Keratinocyte (primary cell): Measurements from ENCODE around the gene CCDC141. TPM values are rescaled to one million over a fixed set of nuclear protein-coding genes. Genes with fewer than 3 reads are reported as not detected.

Experiments used
- DNase-seq: peaks from one replicate; pipeline ENCODE4 v3.0.0-alpha.2; 2011; ENCODE audit warnings: low read depth, missing footprints, low spot score
- FAIRE-seq: peaks from 2 replicates; lab custom pipeline; 2011; peaks lifted over from hg19 to GRCh38; lab: Jason Lieb, UNC
- H2AFZ ChIP-seq: 2 replicates; pipeline ENCODE4 v1.6.0; 2012; ENCODE audit warnings: low read length, control low read depth, inconsistent platforms; ENCODE audit not compliant: control insufficient read depth
- H3K27ac ChIP-seq: 2 replicates; pipeline ENCODE4 v1.5.1; 2011; ENCODE audit warnings: low read length; ENCODE audit not compliant: control insufficient read depth, insufficient read depth
- H3K27me3 ChIP-seq: 3 replicates; pipeline ENCODE4 v1.6.0; 2011; ENCODE audit warnings: low read length; ENCODE audit not compliant: control insufficient read depth, insufficient read depth; ENCODE audit errors: extremely low read depth
- H3K36me3 ChIP-seq, 2 experiments: 2 replicates in 1 of 2; 3 replicates in 1 of 2; pipeline ENCODE4 v1.5.1; 2011; ENCODE audit warnings: low read length in 2 of 2, mild to moderate bottlenecking in 1 of 2; ENCODE audit not compliant: control insufficient read depth in 2 of 2, insufficient read depth in 2 of 2; ENCODE audit errors: extremely low read depth in 1 of 2
- H3K4me1 ChIP-seq: 3 replicates; pipeline ENCODE4 v1.5.1; 2011; ENCODE audit warnings: low read length; ENCODE audit not compliant: control insufficient read depth, insufficient read depth; ENCODE audit errors: extremely low read depth
- H3K4me2 ChIP-seq: 3 replicates; pipeline ENCODE4 v1.6.0; 2011; ENCODE audit warnings: low read depth, low read length; ENCODE audit not compliant: control insufficient read depth, insufficient read depth; ENCODE audit errors: extremely low read depth
- H3K4me3 ChIP-seq, 3 experiments: fragments of 200-600 bp in 1 of 3; sonication (generic) in 1 of 3; 2 replicates in 2 of 3; 3 replicates in 1 of 3; pipeline ENCODE4 v1.5.1; 2011 to 2016; ENCODE audit warnings: low read length in 3 of 3, mild to moderate bottlenecking in 3 of 3, control low read depth in 2 of 3, inconsistent platforms in 1 of 3, low read depth in 1 of 3, mixed read lengths in 1 of 3, mixed run types in 1 of 3, moderate library complexity in 1 of 3; ENCODE audit not compliant: control insufficient read depth in 2 of 3, insufficient read depth in 2 of 3; ENCODE audit errors: extremely low read depth in 1 of 3
- H3K79me2 ChIP-seq: 2 replicates; pipeline ENCODE4 v1.6.0; 2012; ENCODE audit warnings: low read length; ENCODE audit not compliant: control insufficient read depth, insufficient read depth
- H3K9ac ChIP-seq: 3 replicates; pipeline ENCODE4 v1.6.0; 2011; ENCODE audit warnings: low read length; ENCODE audit not compliant: control insufficient read depth, insufficient read depth; ENCODE audit errors: extremely low read depth
- H3K9me1 ChIP-seq: 3 replicates; pipeline ENCODE4 v1.6.0; 2011; ENCODE audit warnings: low read length; ENCODE audit not compliant: control insufficient read depth, insufficient read depth; ENCODE audit errors: extremely low read depth
- H3K9me3 ChIP-seq: 2 replicates; pipeline ENCODE4 v1.5.1; 2012; ENCODE audit warnings: low read depth, low read length; ENCODE audit not compliant: control insufficient read depth
- H4K20me1 ChIP-seq: 3 replicates; pipeline ENCODE4 v1.6.0; 2011; ENCODE audit warnings: low read length; ENCODE audit not compliant: control insufficient read depth, insufficient read depth; ENCODE audit errors: extremely low read depth
- CTCF ChIP-seq, 3 experiments: IDR thresholded peaks in 1 of 3; conservative IDR thresholded peaks in 1 of 3; optimal IDR thresholded peaks in 1 of 3; 2 replicates in 2 of 3; 3 replicates in 1 of 3; pipeline versions ENCODE3 to v1.5.1; 2011; ENCODE audit warnings: low read length in 3 of 3, mild to moderate bottlenecking in 3 of 3, moderate library complexity in 2 of 3, control low read depth in 1 of 3, inconsistent platforms in 1 of 3; ENCODE audit not compliant: insufficient read depth in 2 of 3; ENCODE audit errors: extremely low read depth in 1 of 3
- EZH2 ChIP-seq: IDR thresholded peaks from one replicate; pipeline ENCODE4 v1.6.1; 2012; ENCODE audit warnings: inconsistent platforms, mild to moderate bottlenecking, low read length, moderate library complexity
- dilution Hi-C: fragments of 300-500 bp; cut with MboI; formaldehyde crosslinking; loops from one replicate; pipeline ENCODE4 v1.7.0; 2020; ENCODE audit warnings: low sequenced_read_pairs; ENCODE audit not compliant: extremely low pct_ligation_motif_present
- polyA plus RNA-seq, 5 experiments: library from polyadenylated mRNA; depleted of rRNA in 3 of 5; stranded (reverse) in 3 of 5; stranded (forward) in 1 of 5; unstranded in 1 of 5; fragments of >200 nt; gene quantifications; 1 replicate in 1 of 5; 2 replicates in 3 of 5; 3 replicates in 1 of 5; pipeline versions ENCODE4 v1.2.1 to v1.2.3, GENCODE V29; 2011 to 2012; ENCODE audit warnings: missing spikeins in 2 of 5, low read depth in 1 of 5, low replicate concordance in 1 of 5

CCDC141 gene
- polyA plus RNA-seq, 1 donor (not counting 4 experiments of a cell fraction or from before 2014, with no cell fraction given): not detected

DNA sequence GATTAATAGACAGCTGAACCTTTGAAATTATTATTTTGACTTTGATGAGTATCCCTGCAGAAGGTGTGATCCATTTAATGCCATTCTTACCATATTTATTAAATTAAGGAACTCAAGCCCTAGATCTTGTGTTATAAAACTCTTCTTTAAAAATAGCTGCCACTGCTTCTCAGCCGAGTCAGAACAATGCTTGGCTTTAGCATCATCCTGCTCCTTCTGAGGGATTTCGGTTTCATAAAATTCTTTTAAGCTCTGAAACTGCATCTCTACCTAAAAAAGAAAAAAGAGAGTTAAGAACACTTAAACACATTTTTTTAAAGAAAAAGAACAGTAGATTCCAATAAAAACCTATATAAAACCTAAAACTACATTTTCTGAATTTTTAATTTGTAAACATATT lies 172.1 kb downstream of the CCDC141 start:
- Histone ChIP-seq H3K27me3 (no peaks in the 10 kb centered on the region), H3K4me1 (peaks cover 16% of the 10 kb centered on the region), H3K4me2 (no peak overlapping the region), H2AFZ (no peak overlapping the region), H3K79me2 (no peaks in the 10 kb centered on the region), H3K9ac (no peak overlapping the region), H3K27ac (no peak overlapping the region), H3K9me3 (no peaks in the 10 kb centered on the region), H3K36me3 (no peaks in the 10 kb centered on the region), H3K9me1 (no peaks in the 10 kb centered on the region), H4K20me1 (no peaks in the 10 kb centered on the region), H3K4me3 (no peak overlapping the region)
- dilution Hi-C loops: no loop called here
- FAIRE-seq (no peak), DNase-seq (no peak)
- TF ChIP-seq CTCF (optimal IDR thresholded peaks at IDR 0.05 in 1 of 3, IDR thresholded peaks at IDR 0.05 in 1 of 3, conservative IDR thresholded peaks at IDR 0.05 in 1 of 3; ENCODE audit: extremely low read depth in 1 of 3, insufficient read depth in 2 of 3, low read length in 3 of 3) (no peak), EZH2 (no peak)

DNA sequence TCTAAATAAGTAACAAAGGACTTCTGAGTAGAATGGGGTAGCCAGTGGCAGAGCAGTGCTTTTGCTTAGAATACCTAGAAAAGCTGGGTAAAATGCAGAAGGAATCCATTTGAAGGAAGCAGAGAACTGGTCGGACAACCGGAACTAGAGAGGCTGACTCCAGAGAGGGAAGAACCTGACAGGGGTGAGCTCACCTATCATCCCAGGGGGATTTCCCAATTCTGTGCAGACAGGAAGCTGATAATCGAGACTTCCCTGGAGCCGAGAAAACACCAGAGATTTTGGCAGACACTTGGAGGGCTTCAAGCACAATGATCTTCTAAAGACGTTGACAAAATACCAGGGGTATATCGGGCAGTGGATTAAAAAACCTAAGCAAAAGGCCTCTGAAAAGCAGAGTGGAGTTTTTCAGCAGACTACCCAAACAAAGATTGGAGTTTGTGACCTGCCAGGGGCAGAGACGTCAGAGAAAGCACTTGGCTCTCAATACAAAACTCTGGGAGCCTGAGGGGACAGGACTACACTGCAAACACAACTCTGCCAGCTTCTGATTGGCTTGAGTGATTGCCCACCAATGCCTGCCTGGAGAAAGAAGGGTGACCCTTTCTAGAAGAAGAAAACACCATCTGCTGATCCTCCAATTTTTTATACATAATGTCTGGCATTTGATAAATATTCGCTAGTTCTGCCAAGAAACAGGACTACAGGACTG lies 175.3 kb downstream of the CCDC141 start:
- Histone ChIP-seq H3K27ac (peak overlapping the region; percentile 3), H3K9me3 (no peaks in the 10 kb centered on the region), H3K79me2 (no peaks in the 10 kb centered on the region), H4K20me1 (no peaks in the 10 kb centered on the region), H3K4me3 (no peak overlapping the region), H3K4me2 (peak overlapping the region; percentile 35), H2AFZ (peak overlapping the region; percentile 84), H3K27me3 (no peaks in the 10 kb centered on the region), H3K9me1 (no peaks in the 10 kb centered on the region), H3K4me1 (peaks cover 16% of the 10 kb centered on the region), H3K9ac (no peak overlapping the region), H3K36me3 (no peaks in the 10 kb centered on the region)
- FAIRE-seq (peak; percentile 78), DNase-seq (no peak)
- dilution Hi-C loops: no loop called here
- TF ChIP-seq CTCF (optimal IDR thresholded peaks at IDR 0.05 in 1 of 3, IDR thresholded peaks at IDR 0.05 in 1 of 3, conservative IDR thresholded peaks at IDR 0.05 in 1 of 3; ENCODE audit: extremely low read depth in 1 of 3, insufficient read depth in 2 of 3, low read length in 3 of 3) (no peak), EZH2 (no peak)
